ENCODE data around the gene SLAIN1. TPM values are rescaled to one million over a fixed set of nuclear protein-coding genes. Genes with fewer than 3 reads are reported as not detected.

Gene SLAIN1
- total and polyA plus RNA-seq, 2 of the 13 experiments (the other 11 are each of a cell fraction or from before 2014, with no cell fraction given) = 1.2 to 4.5 TPM

GRCh38 chr13:77810878-77811277 lies 113.4 kb downstream of the SLAIN1 start (continued):
- no peak for TF ChIP-seq ZNF276 (CRISPR knock-in tag; IDR thresholded peaks at IDR 0.05; ENCODE audit: low read depth)
- no peak for TF ChIP-seq ZNF839 (CRISPR knock-in tag; IDR thresholded peaks at IDR 0.05; ENCODE audit: borderline replicate concordance)
- TF ChIP-seq IKZF5 (CRISPR knock-in tag; IDR thresholded peaks at IDR 0.05) = no peak
- TF ChIP-seq ZBTB33 (CRISPR knock-in tag; IDR thresholded peaks at IDR 0.05) = no peak
- TF ChIP-seq ZNF496 (CRISPR knock-in tag; IDR thresholded peaks at IDR 0.05; ENCODE audit: insufficient replicate concordance) = no peak
- TF ChIP-seq ZNF720 (CRISPR knock-in tag; IDR thresholded peaks at IDR 0.05) = no peak

GRCh38 chr13:77811381-77811780 lies 113.9 kb downstream of the SLAIN1 start:
- Histone ChIP-seq H2AFZ (ENCODE audit: low read length) (no peak overlapping the region), H3K36me3 (replicated peaks in 1 of 2; ENCODE audit: control insufficient read depth in 1 of 2, insufficient read depth in 2 of 2, low read length in 2 of 2) (no peaks in the 10 kb centered on the region), H3K4me1 (ENCODE audit: insufficient read depth, low read length) (no peaks in the 10 kb centered on the region), H3K79me2 (ENCODE audit: insufficient read depth, low read length) (no peaks in the 10 kb centered on the region), H3K4me3 (replicated peaks in 1 of 3; ENCODE audit: insufficient read depth in 1 of 3, low read depth in 2 of 3, low read length in 3 of 3) (no peak overlapping the region), H4K20me1 (ENCODE audit: insufficient read depth, low read length) (no peaks in the 10 kb centered on the region), H3K27me3 (ENCODE audit: control insufficient read depth in 1 of 2, insufficient read depth in 2 of 2, low read length in 2 of 2) (no peaks in the 10 kb centered on the region; a peak in 1 of 5 replicates), H3K27ac (ENCODE audit: extremely low read length, insufficient read depth, low read length) (no peak overlapping the region), H3K9me3 (ENCODE audit: low read length) (peaks cover 3% of the 10 kb centered on the region; the same call in 1 of the 2 replicates), H3K4me2 (ENCODE audit: low read depth, low read length) (no peak overlapping the region), H3K9ac (ENCODE audit: insufficient read depth, low read depth, low read length) (no peak overlapping the region)
- ATAC-seq (no peak), DNase-seq (ENCODE audit: low spot score) (no peak), FAIRE-seq (no peak)
- in situ Hi-C loops (cut with HindIII; ENCODE audit: extremely low pct_ligation_motif_present, low pct_unique_long_range_greater_than_20kb) (no loop called here), intact Hi-C loops (cut with micrococcal nuclease; ENCODE audit: unreplicated experiment) (no loop called here)
- POLR2A ChIA-PET = no interaction called here
- no TSS peak for BruUV-seq (replicated peaks)
- CTCF ChIA-PET (ENCODE audit: low intra/inter-chr PET ratio, low total read pairs) = no interaction called here
- 3% methylated on average over 2 of the region's 2 CpGs for WGBS (ENCODE audit: low lambda C conversion rate)
- no peak for TF ChIP-seq YEATS2 (CRISPR knock-in tag; IDR thresholded peaks at IDR 0.05; ENCODE audit: borderline replicate concordance)
- TF ChIP-seq ZNF503 (CRISPR knock-in tag; IDR thresholded peaks at IDR 0.05) = no peak
- no peak for TF ChIP-seq CCDC6 (CRISPR knock-in tag; IDR thresholded peaks at IDR 0.05)
- TF ChIP-seq ZFP41 (CRISPR knock-in tag; IDR thresholded peaks at IDR 0.05; ENCODE audit: borderline replicate concordance) = no peak
- TF ChIP-seq ZNF577 (CRISPR knock-in tag; IDR thresholded peaks at IDR 0.05; ENCODE audit: borderline replicate concordance, low read depth) = no peak
- TF ChIP-seq ZNF704 (CRISPR knock-in tag; IDR thresholded peaks at IDR 0.05; ENCODE audit: borderline replicate concordance) = no peak
- no peak for TF ChIP-seq MAF1 (CRISPR knock-in tag; IDR thresholded peaks at IDR 0.05; ENCODE audit: borderline replicate concordance)
- no peak for TF ChIP-seq ZNF431 (CRISPR knock-in tag; IDR thresholded peaks at IDR 0.05; ENCODE audit: borderline replicate concordance, low read depth)
- no peak for TF ChIP-seq KLF12 (CRISPR knock-in tag; IDR thresholded peaks at IDR 0.05; ENCODE audit: borderline replicate concordance)

Measured in HepG2 (cell line).